SK-N-SH treated with all-trans-retinoic acid at 6 μM for 48 hours (cell line): ENCODE measurements around the gene AFG3L2.

Experiments
- ATAC-seq: fragments of 200-7000 bp; cut with Tn5 transposase; 3 replicates; pipeline ENCODE4 v1.9.1; 2020; ENCODE audit warnings: mild to moderate bottlenecking, moderate library complexity
- ARNTL ChIP-seq: fragments of 450-650 bp; formaldehyde crosslinking; IDR thresholded peaks from 2 replicates; pipeline ENCODE4 v1.5.0; 2020; ENCODE audit warnings: low read depth, mild to moderate bottlenecking, moderate library complexity, borderline replicate concordance
- BACH2 ChIP-seq: fragments of 250-450 bp; sonication (Bioruptor Pico); IDR thresholded peaks from 2 replicates; pipeline ENCODE4 v1.9.0; 2021; ENCODE audit warnings: mild to moderate bottlenecking, borderline replicate concordance
- CREB5 ChIP-seq: fragments of 250-450 bp; sonication (Bioruptor Pico); IDR thresholded peaks from 2 replicates; pipeline ENCODE4 v1.5.1; 2020; ENCODE audit warnings: low read depth, mild to moderate bottlenecking, moderate library complexity
- CSDC2 ChIP-seq: fragments of 250-450 bp; sonication (Bioruptor Pico); IDR thresholded peaks from 2 replicates; pipeline ENCODE4 v1.5.0; 2020; ENCODE audit warnings: mild to moderate bottlenecking, moderate library complexity
- CSRNP3 ChIP-seq: fragments of 250-450 bp; sonication (Bioruptor Pico); IDR thresholded peaks from 2 replicates; pipeline ENCODE4 v1.5.1; 2021; ENCODE audit warnings: mild to moderate bottlenecking, moderate library complexity
- ESRRG ChIP-seq: fragments of 250-450 bp; sonication (Bioruptor Pico); IDR thresholded peaks from 2 replicates; pipeline ENCODE4 v1.6.1; 2021; ENCODE audit warnings: mild to moderate bottlenecking
- ISL1 ChIP-seq: fragments of 250-450 bp; sonication (Bioruptor Pico); IDR thresholded peaks from 2 replicates; pipeline ENCODE4 v2.1.2; 2022; ENCODE audit warnings: mild to moderate bottlenecking, moderate library complexity
- OSR1 ChIP-seq: fragments of 250-450 bp; sonication (Bioruptor Pico); IDR thresholded peaks from 2 replicates; pipeline ENCODE4 v1.8.0; 2022; ENCODE audit warnings: moderate library complexity, mild to moderate bottlenecking, inconsistent platforms
- PATZ1 ChIP-seq: fragments of 250-450 bp; sonication (Bioruptor Pico); IDR thresholded peaks from 2 replicates; pipeline ENCODE4 v1.8.0; 2020; ENCODE audit warnings: mild to moderate bottlenecking, moderate library complexity, borderline replicate concordance
- POU6F1 ChIP-seq: fragments of 250-450 bp; sonication (Bioruptor Pico); IDR thresholded peaks from 2 replicates; pipeline ENCODE4 v1.8.0; 2021; ENCODE audit warnings: low read depth, mild to moderate bottlenecking, moderate library complexity, borderline replicate concordance
- SNAI2 ChIP-seq: fragments of 250-450 bp; sonication (Bioruptor Pico); IDR thresholded peaks from 2 replicates; pipeline ENCODE4 v1.5.0; 2020; ENCODE audit warnings: mild to moderate bottlenecking, moderate library complexity
- TCF4 ChIP-seq: fragments of 250-450 bp; sonication (Bioruptor Pico); IDR thresholded peaks from 2 replicates; pipeline ENCODE4 v1.8.0; 2021; ENCODE audit warnings: mild to moderate bottlenecking, moderate library complexity, borderline replicate concordance
- TOX ChIP-seq: fragments of 250-450 bp; sonication (Bioruptor Pico); IDR thresholded peaks from 2 replicates; pipeline ENCODE4 v1.8.0; 2021; ENCODE audit warnings: mild to moderate bottlenecking, moderate library complexity, borderline replicate concordance
- TSHZ2 ChIP-seq: fragments of 250-450 bp; sonication (Bioruptor Pico); IDR thresholded peaks from 2 replicates; pipeline ENCODE4 v1.5.0; 2020; ENCODE audit warnings: mild to moderate bottlenecking, moderate library complexity
- ZFP3 ChIP-seq: fragments of 250-450 bp; sonication (Bioruptor Pico); IDR thresholded peaks from 2 replicates; pipeline ENCODE4 v1.5.0; 2020; ENCODE audit warnings: mild to moderate bottlenecking, moderate library complexity
- ZFP30 ChIP-seq: fragments of 450-650 bp; formaldehyde crosslinking; IDR thresholded peaks from 2 replicates; pipeline ENCODE4 v1.5.0; 2022; ENCODE audit warnings: mild to moderate bottlenecking, moderate library complexity
- ZNF565 ChIP-seq: fragments of 450-650 bp; formaldehyde crosslinking; conservative IDR thresholded peaks from 2 replicates; pipeline ENCODE4 v1.5.0; 2020; ENCODE audit warnings: low read depth, mild to moderate bottlenecking, moderate library complexity
- ZNF70 ChIP-seq: fragments of 450-650 bp; formaldehyde crosslinking; IDR thresholded peaks from 2 replicates; pipeline ENCODE4 v1.5.0; 2020; ENCODE audit warnings: mild to moderate bottlenecking, moderate library complexity

The AFG3L2 gene

GRCh38 chr18:12295389-12296086 is 81.5 kb downstream of the AFG3L2 start (continued):
- TF ChIP-seq POU6F1 (CRISPR knock-in tag), result no peak

- no peak for ATAC-seq
- TF ChIP-seq ZNF565 (CRISPR knock-in tag) (no peak), ZFP30 (CRISPR knock-in tag) (no peak), TOX (no peak), SNAI2 (CRISPR knock-in tag) (no peak), ZNF70 (CRISPR knock-in tag) (no peak), ARNTL (no peak), ISL1 (CRISPR knock-in tag) (no peak), CREB5 (no peak)
- TF ChIP-seq, all 23 proteins: peak for 0
Observed at GRCh38 chr18:12293831-12294230, 83.2 kb downstream of the AFG3L2 start.

GRCh38 chr18:12291690-12292089 is 85.3 kb downstream of the AFG3L2 start:
- TF ChIP-seq PATZ1 (CRISPR knock-in tag) (no peak), POU6F1 (CRISPR knock-in tag) (no peak), ZFP3 (CRISPR knock-in tag) (no peak), CSRNP3 (CRISPR knock-in tag) (no peak), ARNTL (no peak), ZFP30 (CRISPR knock-in tag) (no peak), TCF4 (CRISPR knock-in tag) (no peak), ESRRG (CRISPR knock-in tag) (no peak), OSR1 (CRISPR knock-in tag) (no peak), SNAI2 (CRISPR knock-in tag) (no peak), CREB5 (no peak)
- ATAC-seq, result no peak

GRCh38 chr18:12291161-12291560 is 85.9 kb downstream of the AFG3L2 start:
- TF ChIP-seq ZFP30 (CRISPR knock-in tag) (no peak), CSDC2 (CRISPR knock-in tag) (no peak), ESRRG (CRISPR knock-in tag) (no peak), POU6F1 (CRISPR knock-in tag) (no peak), TSHZ2 (CRISPR knock-in tag) (no peak), BACH2 (no peak), TCF4 (CRISPR knock-in tag) (no peak)
- no peak for ATAC-seq
